ENCODE results near the gene WNT10A. TPM values are rescaled to one million over a fixed set of nuclear protein-coding genes. Genes with fewer than 3 reads are reported as not detected.

Gene WNT10A
- total and polyA plus RNA-seq, 2 donors (not counting 1 experiment from before 2014, with no cell fraction given): 15.2 to 36.6 TPM

- ATAC-seq (ENCODE audit: low read depth): no peak
- no peak for DNase-seq
- Histone ChIP-seq H4K20me1 (ENCODE audit: control insufficient read depth, insufficient read depth, low read length, poor library complexity, severe bottlenecking) (no peaks in the 10 kb centered on the region), H3K9me3 (ENCODE audit: control extremely low read depth in 1 of 3, control insufficient read depth in 2 of 3, insufficient read depth in 1 of 3, low read length in 2 of 3) (peaks cover 0 to 5% (median 0%) of the 10 kb centered on the region in 3 donors), H3K27me3 (replicated peaks in 1 of 4; ENCODE audit: control extremely low read depth in 1 of 4, control insufficient read depth in 3 of 4, insufficient read depth in 4 of 4, low read length in 3 of 4) (peaks cover 0 to 73% (median 35%) of the 10 kb centered on the region in 4 experiments), H3K9ac (ENCODE audit: low read length) (no peak overlapping the region), H3K79me2 (ENCODE audit: control insufficient read depth, insufficient read depth, low read length) (no peaks in the 10 kb centered on the region), H3K36me3 (replicated peaks in 1 of 2; ENCODE audit: control extremely low read depth in 1 of 2, control insufficient read depth in 1 of 2, extremely low read depth in 1 of 2, insufficient read depth in 2 of 2, low read length in 1 of 2) (no peaks in the 10 kb centered on the region), H3K4me3 (ENCODE audit: control extremely low read depth in 1 of 5, extremely low read depth in 1 of 5, insufficient read depth in 1 of 5, low read depth in 2 of 5, low read length in 4 of 5) (no peak overlapping the region), H3K4me1 (ENCODE audit: control insufficient read depth in 2 of 2, insufficient read depth in 2 of 2, low read length in 2 of 2) (peaks cover 12 to 17% of the 10 kb centered on the region in 2 donors), H3K27ac (ENCODE audit: low read length in 2 of 2) (no peak overlapping the region), H3K4me2 (replicated peaks; ENCODE audit: low read depth, low read length, poor library complexity, severe bottlenecking) (no peak overlapping the region), H2AFZ (ENCODE audit: insufficient read depth, low read depth, low read length, poor library complexity, severe bottlenecking) (no peak overlapping the region)
- intact Hi-C loops (cut with micrococcal nuclease): loop anchor here (5.0 kb wide), 1 partner anchor 127 kb away; no protein-coding TSS in a partner anchor
- Mint-ChIP-seq H3K27ac (no peak overlapping the region), H3K4me1 (peaks cover 6% of the 10 kb centered on the region), H3K4me3 (no peak overlapping the region), H3K27me3 (peaks cover 73% of the 10 kb centered on the region), H3K9me3 (ENCODE audit: insufficient read depth) (no peaks in the 10 kb centered on the region)
- CTCF ChIA-PET: interaction anchor here (0.6 to 10.3 kb wide), 6 partner anchors 14 to 299 kb away, joined by 3 to 129 read pairs (median 6); partner anchors contain the start of gene WNT10A
- TF ChIP-seq EZH2 (IDR thresholded peaks at IDR 0.05; ENCODE audit: borderline replicate concordance, insufficient read depth, low read depth, low read length, poor library complexity, severe bottlenecking) (no peak), CTCF (IDR thresholded peaks at IDR 0.05) (no peak)
- 80% methylated on average over 3 of the region's 5 CpGs for whole genome bisulfite sequencing (ENCODE audit: insufficient coverage)
- POLR2A ChIA-PET: interaction anchor here (0.7 kb wide), 1 partner anchor 660 kb away, joined by 4 read pairs; no protein-coding TSS in a partner anchor
Observed at GRCh38 chr2:218854860-218855259, 25.8 kb upstream of the WNT10A start.
